Lower leg skin (tissue), 3 donors: ENCODE measurements around the gene FURIN.
"Not testable (repeated sequence)": the region's sequence is repeated elsewhere in the genome, so short reads cannot be mapped to it uniquely, and the experiment has no call there.

Experiments used
- CTCF ChIP-seq, 3 donors: fragments of 450-650 bp; IDR thresholded peaks; one replicate each; pipeline ENCODE4 v1.5.1; 2016; ENCODE audit warnings: antibody characterized with exemption in 3 of 3, mild to moderate bottlenecking in 3 of 3, moderate library complexity in 2 of 3
- POLR2A ChIP-seq, 2 donors: fragments of 450-650 bp; IDR thresholded peaks; one replicate each; pipeline ENCODE4 v1.6.1; 2016 to 2017; ENCODE audit warnings: antibody characterized with exemption in 2 of 2, mild to moderate bottlenecking in 1 of 2, moderate library complexity in 1 of 2

GRCh38 chr15:90926766-90927165, 58.4 kb downstream of the FURIN start:
- TF ChIP-seq CTCF, POLR2A (IDR thresholded peaks at IDR 0.05): not testable (repeated sequence)
